Naive B cell (primary cell): Measurements from ENCODE around the gene B2M. TPM values are rescaled to one million over a fixed set of nuclear protein-coding genes. Genes with fewer than 3 reads are reported as not detected.
"Not testable (repeated sequence)": the region's sequence is repeated elsewhere in the genome, so short reads cannot be mapped to it uniquely, and the experiment has no call there.

ENCODE experiments used
- ATAC-seq, 2 donors: fragments of 150-1000 bp; cut with Tn5 transposase; 2 replicates each; pipeline ENCODE4 v1.10.0; 2021; ENCODE audit warnings: low read depth in 2 of 2, mild to moderate bottlenecking in 2 of 2, moderate library complexity in 2 of 2
- DNase-seq: peaks from one replicate; pipeline ENCODE4 v3.0.0; 2022
- H3K27ac Mint-ChIP-seq, 6 donors: one replicate each; pipeline ENCODE4 v1.8.0; 2020 to 2022; ENCODE audit warnings: mild to moderate bottlenecking in 6 of 6, mixed read lengths in 6 of 6, moderate library complexity in 5 of 6, inconsistent platforms in 2 of 6
- H3K27me3 Mint-ChIP-seq, 3 donors: one replicate each; pipeline ENCODE4 v1.8.0; 2021 to 2022; ENCODE audit warnings: mixed read lengths in 3 of 3, mild to moderate bottlenecking in 1 of 3
- H3K36me3 Mint-ChIP-seq, 2 donors: one replicate each; pipeline ENCODE4 v1.8.0; 2020 to 2022; ENCODE audit warnings: mixed read lengths in 2 of 2, inconsistent platforms in 1 of 2, mild to moderate bottlenecking in 1 of 2
- H3K4me1 Mint-ChIP-seq, 3 donors: one replicate each; pipeline ENCODE4 v1.8.0; 2020 to 2022; ENCODE audit warnings: mixed read lengths in 3 of 3, inconsistent platforms in 1 of 3, mild to moderate bottlenecking in 1 of 3, moderate library complexity in 1 of 3
- H3K4me3 Mint-ChIP-seq, 8 donors: one replicate each; pipeline ENCODE4 v1.8.0; 2020 to 2022; ENCODE audit warnings: mild to moderate bottlenecking in 8 of 8, mixed read lengths in 8 of 8, moderate library complexity in 8 of 8, inconsistent platforms in 2 of 8
- H3K9me3 Mint-ChIP-seq, 7 donors: one replicate each; pipeline ENCODE4 v1.8.0; 2020 to 2022; ENCODE audit warnings: mixed read lengths in 7 of 7, mild to moderate bottlenecking in 5 of 7, inconsistent platforms in 2 of 7, moderate library complexity in 1 of 7
- polyA plus RNA-seq, 6 donors: library from polyadenylated mRNA; unstranded; fragments of 300-500 nt; fragmentation: Illumina TruSeq; gene quantifications; one replicate each; pipeline ENCODE4 v1.2.3, GENCODE V29; 2021; ENCODE audit warnings: low read depth in 6 of 6

B2M gene
- polyA plus RNA-seq, 6 donors from 2014 or later = 15,630 to 30,116 (median 21,556) TPM

- Mint-ChIP-seq H3K4me1 (peaks cover 60 to 88% (median 74%) of the 10 kb centered on the region in 3 donors), H3K27ac (peak overlapping the region in 5 of 6 donors; percentile 36 to 100 (median 81)), H3K36me3 (peaks cover 8 to 27% of the 10 kb centered on the region in 2 donors), H3K4me3 (peak overlapping the region in 2 of 8 donors; percentile 49 to 76)
- H3K27me3 Mint-ChIP-seq, DNase-seq, ATAC-seq, H3K9me3 Mint-ChIP-seq: not testable (repeated sequence)
Observed at GRCh38 chr15:44720000-44720435, 8.7 kb downstream of the B2M start.

GRCh38 chr15:44720460-44721176 lies 9.3 kb downstream of the B2M start:
- Mint-ChIP-seq H3K4me1 (peaks cover 58 to 87% (median 73%) of the 10 kb centered on the region in 3 donors), H3K27me3 (no peaks in the 10 kb centered on the region), H3K9me3 (no peaks in the 10 kb centered on the region), H3K4me3 (peak overlapping the region in 4 of 8 donors; percentile 6 to 78 (median 20)), H3K36me3 (peaks cover 2 to 21% of the 10 kb centered on the region in 2 donors), H3K27ac (peak overlapping the region; percentile 54 to 100 (median 80))
- no peak for ATAC-seq
- no peak for DNase-seq

- Mint-ChIP-seq H3K36me3 (peaks cover 0 to 11% of the 10 kb centered on the region in 2 donors), H3K4me3 (peak overlapping the region in 1 of 8 donors; percentile 78), H3K27ac (peak overlapping the region in 4 of 6 donors; percentile 33 to 100 (median 66)), H3K27me3 (no peaks in the 10 kb centered on the region), H3K9me3 (no peaks in the 10 kb centered on the region), H3K4me1 (peaks cover 55 to 87% (median 75%) of the 10 kb centered on the region in 3 donors)
- DNase-seq (no peak), ATAC-seq (no peak)
Observed at GRCh38 chr15:44722011-44722410, 10.7 kb downstream of the B2M start.

GRCh38 chr15:44726136-44726535 lies 14.8 kb downstream of the B2M start:
- Mint-ChIP-seq H3K4me3 (peak overlapping the region; percentile 77 to 96 (median 92)), H3K4me1 (peaks cover 49 to 84% (median 58%) of the 10 kb centered on the region in 3 donors), H3K9me3 (no peaks in the 10 kb centered on the region), H3K27me3 (no peaks in the 10 kb centered on the region), H3K36me3 (no peaks in the 10 kb centered on the region), H3K27ac (peak overlapping the region; percentile 88 to 99 (median 98))
- ATAC-seq (no peak), DNase-seq (no peak)

GRCh38 chr15:44726568-44727484 lies 15.5 kb downstream of the B2M start:
- no peaks in the 10 kb centered on the region for H3K27me3 Mint-ChIP-seq
- no peaks in the 10 kb centered on the region for H3K9me3 Mint-ChIP-seq
- H3K36me3 Mint-ChIP-seq = no peaks in the 10 kb centered on the region
- DNase-seq (peak; percentile 67), ATAC-seq (peak; percentile 30 to 43)
- peaks cover 50 to 84% (median 51%) of the 10 kb centered on the region in 3 donors for H3K4me1 Mint-ChIP-seq
- peak overlapping the region; percentile 77 to 99 (median 92) for H3K4me3 Mint-ChIP-seq
- H3K27ac Mint-ChIP-seq = peak overlapping the region; percentile 92 to 99 (median 98)

- ATAC-seq = no peak
- H3K27ac Mint-ChIP-seq = peak overlapping the region; percentile 92 to 99 (median 98)
- no peak for DNase-seq
Observed at GRCh38 chr15:44727485-44728231, 16.3 kb downstream of the B2M start.

GRCh38 chr15:44728232-44728575 lies 16.9 kb downstream of the B2M start:
- Mint-ChIP-seq H3K27ac (peak overlapping the region; percentile 96 to 99 (median 99)), H3K4me3 (peak overlapping the region; percentile 92 to 100 (median 98)), H3K4me1 (peaks cover 55 to 77% (median 55%) of the 10 kb centered on the region in 3 donors)
- peak in 1 of 2 donors; percentile 0 for ATAC-seq
- H3K9me3 Mint-ChIP-seq, H3K36me3 Mint-ChIP-seq, H3K27me3 Mint-ChIP-seq, DNase-seq: not testable (repeated sequence)

More at GRCh38 chr15:44727485-44728231, 16.3 kb downstream of the B2M start:
- H3K4me3 Mint-ChIP-seq = peak overlapping the region in 7 of 8 donors; percentile 56 to 99 (median 92)
- no peaks in the 10 kb centered on the region for H3K27me3 Mint-ChIP-seq
- H3K36me3 Mint-ChIP-seq = no peaks in the 10 kb centered on the region
- H3K9me3 Mint-ChIP-seq = no peaks in the 10 kb centered on the region
- H3K4me1 Mint-ChIP-seq = peaks cover 55 to 79% (median 55%) of the 10 kb centered on the region in 3 donors

- Mint-ChIP-seq H3K27ac (peak overlapping the region; percentile 96 to 99 (median 99)), H3K36me3 (no peaks in the 10 kb centered on the region), H3K4me1 (peaks cover 51 to 73% (median 57%) of the 10 kb centered on the region in 3 donors), H3K27me3 (no peaks in the 10 kb centered on the region), H3K9me3 (no peaks in the 10 kb centered on the region), H3K4me3 (peak overlapping the region; percentile 92 to 100 (median 98))
- ATAC-seq (peak; percentile 82 to 83), DNase-seq (peak; percentile 97)
Observed at GRCh38 chr15:44728576-44729407, 17.5 kb downstream of the B2M start.

GRCh38 chr15:44729408-44730127 lies 18.3 kb downstream of the B2M start:
- Mint-ChIP-seq H3K4me1 (peaks cover 43 to 71% (median 52%) of the 10 kb centered on the region in 3 donors), H3K9me3 (no peaks in the 10 kb centered on the region), H3K27me3 (no peaks in the 10 kb centered on the region), H3K36me3 (no peaks in the 10 kb centered on the region), H3K27ac (peak overlapping the region; percentile 96 to 99 (median 99)), H3K4me3 (peak overlapping the region; percentile 92 to 100 (median 98))
- no peak for DNase-seq
- ATAC-seq = peak; percentile 12 to 17

GRCh38 chr15:44734839-44735481 lies 23.6 kb downstream of the B2M start:
- ATAC-seq = no peak
- no peak for DNase-seq
- H3K27ac Mint-ChIP-seq = peak overlapping the region; percentile 44 to 96 (median 92)
- H3K9me3 Mint-ChIP-seq = no peaks in the 10 kb centered on the region
- H3K27me3 Mint-ChIP-seq = no peaks in the 10 kb centered on the region
- peak overlapping the region in 7 of 8 donors; percentile 0 to 74 (median 59) for H3K4me3 Mint-ChIP-seq
- H3K4me1 Mint-ChIP-seq = peaks cover 26 to 50% (median 31%) of the 10 kb centered on the region in 3 donors
- no peaks in the 10 kb centered on the region for H3K36me3 Mint-ChIP-seq

GRCh38 chr15:44735482-44736180 lies 24.3 kb downstream of the B2M start:
- Mint-ChIP-seq H3K27me3 (no peaks in the 10 kb centered on the region), H3K27ac (peak overlapping the region; percentile 81 to 96 (median 94)), H3K36me3 (no peaks in the 10 kb centered on the region), H3K4me3 (peak overlapping the region; percentile 6 to 74 (median 57)), H3K4me1 (peaks cover 26 to 44% (median 30%) of the 10 kb centered on the region in 3 donors), H3K9me3 (peaks cover 0 to 2% (median 0%) of the 10 kb centered on the region in 7 donors)
- DNase-seq (no peak), ATAC-seq (peak; percentile 58 to 66)
